Measurements from ENCODE around the gene CCDC51. TPM values are rescaled to one million over a fixed set of nuclear protein-coding genes. Genes with fewer than 3 reads are reported as not detected.

The CCDC51 gene
- total and polyA plus RNA-seq, 9 of the 15 experiments (the other 6 are each of a cell fraction or from before 2014, with no cell fraction given): 6.5 to 18.6 (median 15.7) TPM

- TF ChIP-seq CUX1 (CRISPR knock-in tag; IDR thresholded peaks at IDR 0.05): no peak
- no peak for TF ChIP-seq CBX2 (IDR thresholded peaks at IDR 0.05; ENCODE audit: insufficient read depth, low read length, poor library complexity, severe bottlenecking)
- TF ChIP-seq CTCF (IDR thresholded peaks at IDR 0.05 in 2 of 3, conservative IDR thresholded peaks at IDR 0.05 in 1 of 3; ENCODE audit: insufficient read depth in 2 of 3, low read depth in 1 of 3, low read length in 3 of 3): peak; percentile 54 to 59 (median 55)
- TF ChIP-seq ATF7 (IDR thresholded peaks at IDR 0.05): peak; percentile 98
- no peak for TF ChIP-seq CREB3 (tag; conservative IDR thresholded peaks at IDR 0.05; ENCODE audit: low read depth)
- peak; percentile 56; the same call in 1 of the 2 replicates for TF ChIP-seq SMARCE1 (IDR thresholded peaks at IDR 0.05)
- peak; percentile 79 for TF ChIP-seq NFIC (IDR thresholded peaks at IDR 0.05)
- no peak for TF ChIP-seq NR2C2 (CRISPR knock-in tag; IDR thresholded peaks at IDR 0.05)
- peak; percentile 42 for TF ChIP-seq NR2C2 (tag; IDR thresholded peaks at IDR 0.05)
- TF ChIP-seq RNF2 (IDR thresholded peaks at IDR 0.05): no peak
These were observed 33.2 kb upstream of the CCDC51 start (continued) for GRCh38 chr3:48472923-48473616.

Data from K562 (cell line).